HG03571 (cell line): ENCODE results near the gene NECAB3.
"Not testable (repeated sequence)": the region's sequence is repeated elsewhere in the genome, so short reads cannot be mapped to it uniquely, and the experiment has no call there.

ENCODE experiments used
- ATAC-seq: cut with Tn5 transposase; IDR thresholded peaks from one replicate; pipeline ENCODE4 v1.9.1; 2021; ENCODE audit not compliant: unreplicated experiment

Gene NECAB3

GRCh38 chr20:33698966-33699365 lies 24.7 kb upstream of the NECAB3 start:
- not testable (repeated sequence) for ATAC-seq

GRCh38 chr20:33697129-33697528 lies 22.9 kb upstream of the NECAB3 start:
- ATAC-seq: no peak

GRCh38 chr20:33696448-33696847 lies 22.2 kb upstream of the NECAB3 start:
- ATAC-seq: no peak

- ATAC-seq: no peak
Measured at GRCh38 chr20:33694639-33695012, 20.4 kb upstream of the NECAB3 start.

- no peak for ATAC-seq
Measured at GRCh38 chr20:33693741-33694638, 19.8 kb upstream of the NECAB3 start.

- no peak for ATAC-seq
Measured at GRCh38 chr20:33693289-33693688, 19.1 kb upstream of the NECAB3 start.

GRCh38 chr20:33689973-33690372 lies 15.7 kb upstream of the NECAB3 start:
- no peak for ATAC-seq

GRCh38 chr20:33689493-33689892 lies 15.3 kb upstream of the NECAB3 start:
- ATAC-seq: no peak

- ATAC-seq: no peak
Measured at GRCh38 chr20:33688938-33689424, 14.8 kb upstream of the NECAB3 start.

GRCh38 chr20:33687993-33688937 lies 14.0 kb upstream of the NECAB3 start:
- ATAC-seq: no peak

- ATAC-seq: no peak
Measured at GRCh38 chr20:33687370-33687915, 13.2 kb upstream of the NECAB3 start.

- no peak for ATAC-seq
Measured at GRCh38 chr20:33686984-33687366, 12.7 kb upstream of the NECAB3 start.

GRCh38 chr20:33686100-33686983 lies 12.1 kb upstream of the NECAB3 start, which contains the start of gene E2F1:
Gene E2F1, minus strand, starts transcription at chr20:33686385. Its CDS starts 121 bp downstream, at chr20:33686264.
- peak; percentile 81 for ATAC-seq

- ATAC-seq: peak; percentile 25
Measured at GRCh38 chr20:33685328-33686099, 11.3 kb upstream of the NECAB3 start.

- ATAC-seq: no peak
Measured at GRCh38 chr20:33684533-33685327, 10.5 kb upstream of the NECAB3 start.

GRCh38 chr20:33681728-33682353 lies 7.6 kb upstream of the NECAB3 start:
- ATAC-seq: no peak

GRCh38 chr20:33681288-33681687 lies 7.1 kb upstream of the NECAB3 start:
- ATAC-seq: no peak

- no peak for ATAC-seq
Measured at GRCh38 chr20:33680686-33681085, 6.5 kb upstream of the NECAB3 start.
